ENCODE data around the gene CDT1.
A peak's percentile ranks its signal among the peaks of the same experiment; 100 is the strongest.
"Not testable (repeated sequence)": the region's sequence is repeated elsewhere in the genome, so short reads cannot be mapped to it uniquely, and the experiment has no call there.

CDT1 gene

DNA sequence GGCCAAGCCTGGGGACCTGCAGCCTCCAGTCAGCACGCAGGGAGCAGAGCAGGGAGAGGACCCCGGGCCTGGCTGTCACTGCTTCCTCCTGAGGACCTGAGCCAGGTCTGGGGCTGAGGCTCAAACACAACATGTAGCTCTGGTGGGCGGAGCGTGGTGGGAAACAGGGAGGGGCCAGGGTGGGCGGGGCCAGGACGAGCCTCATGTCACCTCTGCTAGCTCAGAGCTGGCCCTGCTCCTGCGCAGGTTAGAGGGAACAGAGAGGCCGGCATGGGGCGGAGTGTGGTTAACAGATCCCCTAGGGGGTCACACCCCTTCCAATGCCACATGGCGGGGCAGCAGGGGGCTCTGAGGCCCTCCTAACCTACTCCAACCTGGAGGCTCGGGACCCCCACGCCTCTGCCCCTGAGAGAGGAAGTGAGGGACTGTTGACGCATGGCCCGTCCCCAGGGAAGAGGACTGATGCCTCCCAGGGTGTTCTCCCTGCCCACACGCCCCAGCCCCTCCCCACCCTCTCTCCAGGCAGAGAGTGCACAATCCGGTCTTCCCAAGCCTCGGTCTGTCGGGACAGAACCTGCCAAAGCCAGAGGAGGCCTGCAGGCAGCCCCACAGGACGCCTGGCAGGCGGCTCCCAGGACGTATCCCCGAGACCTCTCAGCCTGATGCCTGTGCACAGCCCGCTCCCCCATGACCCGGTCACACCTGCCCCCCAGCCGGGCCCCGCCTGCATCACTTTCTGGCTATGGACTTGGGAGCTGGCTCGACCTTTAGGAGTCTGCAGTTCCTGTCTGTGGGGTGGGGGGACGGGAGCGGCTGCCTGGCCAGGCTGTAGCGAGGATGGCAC is 33.8 kb upstream of the CDT1 start:
- DNase-seq = peak; percentile 38

DNA sequence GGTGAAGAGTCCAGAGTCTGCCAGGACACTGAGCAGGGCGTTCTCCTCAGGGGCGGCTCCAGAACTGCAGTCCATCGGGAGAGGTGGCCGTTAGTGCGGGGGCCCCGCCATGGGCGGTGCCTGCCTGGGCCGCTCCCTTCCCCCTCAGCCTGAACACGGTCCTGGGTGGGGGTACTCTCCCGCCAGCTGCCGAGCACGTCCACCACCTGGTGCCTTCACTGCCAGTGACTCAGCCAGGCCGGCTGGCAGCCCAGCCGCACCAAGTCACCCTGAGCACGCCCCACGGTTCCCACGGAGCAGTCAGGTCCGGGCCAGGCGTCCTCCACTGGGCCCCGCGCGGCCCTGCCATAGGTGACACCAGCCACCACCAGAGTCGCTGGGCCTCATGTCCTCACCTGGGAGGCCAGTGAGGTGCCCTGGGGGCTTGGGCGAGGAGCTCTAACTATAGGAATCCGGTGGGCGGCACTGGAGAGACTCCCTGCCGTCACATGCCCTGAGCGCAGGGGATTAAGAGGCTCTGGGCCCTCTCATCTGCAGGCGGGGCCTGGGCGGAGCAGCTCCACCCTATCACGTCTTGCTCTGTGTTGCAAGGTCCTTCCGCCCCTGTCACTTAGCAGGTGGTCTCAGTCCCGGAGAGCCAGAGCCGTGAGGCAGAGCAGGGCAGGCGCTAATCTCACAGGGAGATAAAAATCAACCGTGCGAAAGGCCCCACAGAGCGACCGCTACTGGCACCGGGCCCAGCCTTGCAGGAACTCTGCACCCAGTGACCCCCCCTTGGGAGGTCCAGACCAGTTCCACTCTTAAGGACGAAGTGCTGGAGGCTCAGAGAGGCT is 32.9 kb upstream of the CDT1 start:
- peak; percentile 40 for DNase-seq

DNA sequence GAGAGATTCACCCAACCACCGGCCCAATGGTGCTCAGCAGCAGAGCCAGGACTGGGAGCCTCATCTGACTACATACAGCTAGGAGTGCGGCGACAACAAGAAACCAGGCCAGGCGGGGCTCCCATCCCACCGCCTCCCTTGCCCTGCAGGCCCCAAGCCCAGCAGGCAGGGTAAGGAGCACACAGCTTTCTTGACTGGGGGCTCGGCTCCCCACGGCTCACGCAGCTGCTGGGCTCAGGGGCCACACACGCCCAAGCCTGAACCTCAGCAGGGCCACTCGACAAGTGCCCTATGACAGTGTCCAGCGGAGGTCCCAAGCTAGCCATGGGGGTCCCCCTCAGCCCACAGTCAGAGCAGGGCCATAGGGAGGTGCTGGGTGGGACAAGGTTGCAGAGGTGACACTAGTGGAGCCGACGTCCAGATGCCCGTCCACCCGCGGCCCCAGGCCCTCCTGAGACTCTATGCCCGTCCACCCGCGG is 32.3 kb upstream of the CDT1 start:
- DNase-seq = no peak

- DNase-seq = not testable (repeated sequence)
Measured at GRCh38 chr16:88771781-88772180, 31.8 kb upstream of the CDT1 start.

GRCh38 chr16:88772871-88773811 is 30.4 kb upstream of the CDT1 start:
- DNase-seq = no peak

GRCh38 chr16:88773812-88774291 is 29.7 kb upstream of the CDT1 start:
- no peak for DNase-seq

DNA sequence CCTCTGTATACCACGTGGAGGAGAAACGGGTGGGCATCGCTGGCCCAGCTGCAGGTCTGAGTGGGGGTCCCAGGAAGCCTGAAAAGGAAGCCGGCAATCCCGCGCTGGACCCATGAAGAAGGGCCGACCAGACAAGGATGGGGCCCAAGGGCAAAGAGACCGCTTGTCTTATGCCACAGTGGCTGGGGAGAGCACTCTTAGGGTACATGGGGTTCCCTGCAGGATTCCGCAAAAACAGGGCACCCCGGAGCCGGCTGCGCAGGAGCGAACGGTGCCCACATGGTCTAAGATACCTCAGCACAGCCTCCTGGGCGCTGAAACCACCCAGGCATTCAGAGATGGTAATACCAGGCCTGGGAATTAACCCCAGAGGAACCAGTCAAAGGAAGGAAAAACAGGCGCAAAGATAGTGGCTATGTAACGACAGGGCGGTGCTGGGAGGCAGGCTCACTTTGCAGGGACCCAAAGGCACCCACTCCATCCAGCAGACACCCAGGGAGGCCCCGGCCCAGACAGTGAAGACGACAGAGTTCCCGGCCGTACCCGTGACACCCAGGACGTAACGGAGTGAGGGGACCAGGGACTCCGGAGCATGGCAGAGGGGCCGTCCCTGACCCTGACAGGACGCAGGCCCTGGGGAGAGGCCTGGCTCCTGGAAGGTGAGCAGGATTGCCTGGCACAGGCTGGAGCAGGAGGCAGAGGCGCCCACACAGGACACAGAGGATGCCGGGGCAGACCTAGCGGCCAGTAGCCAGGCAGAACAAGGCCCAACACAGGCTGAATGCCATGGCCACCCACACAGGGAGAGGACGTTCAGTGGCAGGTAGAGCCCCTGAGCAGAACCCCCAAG is 28.8 kb upstream of the CDT1 start:
- DNase-seq = no peak

DNA sequence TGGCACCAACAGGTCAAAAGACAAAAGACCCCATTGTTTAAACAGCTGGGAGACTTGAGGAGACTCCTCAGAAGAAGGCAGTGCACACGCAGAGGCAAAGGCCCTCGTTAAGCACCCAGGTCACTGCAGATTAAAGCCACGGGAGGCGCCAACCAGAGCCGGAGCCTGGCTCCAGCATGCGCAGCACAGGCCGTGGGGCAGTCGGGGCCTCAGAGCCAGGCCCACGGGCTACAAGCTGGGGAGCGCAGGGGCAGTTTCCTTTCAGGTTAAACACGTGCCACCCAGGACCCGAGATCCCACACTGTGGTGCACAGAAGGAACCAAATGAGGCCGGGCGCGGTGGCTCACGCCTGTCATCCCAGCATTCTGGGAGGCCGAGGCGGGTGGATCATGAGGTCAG is 27.8 kb upstream of the CDT1 start:
- no peak for DNase-seq

DNA sequence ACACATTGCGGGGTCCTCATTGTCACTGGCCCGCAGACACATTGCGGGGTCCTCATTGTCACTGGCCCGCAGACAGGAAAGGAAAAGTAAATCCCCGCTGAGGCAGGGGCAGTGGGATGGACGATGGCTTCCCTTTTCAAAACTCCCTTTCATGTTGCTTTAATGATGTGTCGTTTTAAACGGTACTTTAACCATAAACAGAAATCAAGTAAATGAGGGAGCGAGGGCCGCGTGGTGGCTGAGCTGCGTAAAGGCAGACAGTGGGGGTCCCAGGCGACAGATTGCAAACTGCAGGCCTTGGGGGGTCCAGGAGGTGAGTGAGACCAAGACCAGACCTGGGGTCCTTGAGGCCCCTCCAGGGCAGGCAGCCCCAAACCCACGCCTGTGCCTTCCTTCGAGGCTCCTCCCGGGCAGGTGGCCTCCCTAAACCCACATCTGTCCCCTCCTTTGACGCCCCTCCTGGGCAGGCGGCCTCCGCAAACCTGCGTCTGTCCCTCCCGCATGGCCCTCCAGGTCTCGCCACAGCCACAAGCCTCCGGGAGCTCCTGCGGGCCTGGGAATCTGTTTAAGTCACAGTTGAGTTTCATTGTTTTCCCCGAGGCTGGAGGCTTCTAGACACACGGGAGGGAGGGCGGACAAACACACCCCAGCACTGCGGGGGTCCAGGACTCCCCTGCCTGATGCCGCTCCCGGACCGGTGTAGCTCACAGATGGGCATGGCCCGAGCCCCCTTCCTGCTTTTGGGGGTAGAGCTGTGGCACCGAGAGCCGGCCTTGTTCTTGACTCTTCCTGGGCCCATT is 25.9 kb upstream of the CDT1 start:
- DNase-seq = no peak

GRCh38 chr16:88778271-88778525 is 25.4 kb upstream of the CDT1 start:
- no peak for DNase-seq

GRCh38 chr16:88778541-88779065 is 25.0 kb upstream of the CDT1 start:
- DNase-seq = no peak

DNA sequence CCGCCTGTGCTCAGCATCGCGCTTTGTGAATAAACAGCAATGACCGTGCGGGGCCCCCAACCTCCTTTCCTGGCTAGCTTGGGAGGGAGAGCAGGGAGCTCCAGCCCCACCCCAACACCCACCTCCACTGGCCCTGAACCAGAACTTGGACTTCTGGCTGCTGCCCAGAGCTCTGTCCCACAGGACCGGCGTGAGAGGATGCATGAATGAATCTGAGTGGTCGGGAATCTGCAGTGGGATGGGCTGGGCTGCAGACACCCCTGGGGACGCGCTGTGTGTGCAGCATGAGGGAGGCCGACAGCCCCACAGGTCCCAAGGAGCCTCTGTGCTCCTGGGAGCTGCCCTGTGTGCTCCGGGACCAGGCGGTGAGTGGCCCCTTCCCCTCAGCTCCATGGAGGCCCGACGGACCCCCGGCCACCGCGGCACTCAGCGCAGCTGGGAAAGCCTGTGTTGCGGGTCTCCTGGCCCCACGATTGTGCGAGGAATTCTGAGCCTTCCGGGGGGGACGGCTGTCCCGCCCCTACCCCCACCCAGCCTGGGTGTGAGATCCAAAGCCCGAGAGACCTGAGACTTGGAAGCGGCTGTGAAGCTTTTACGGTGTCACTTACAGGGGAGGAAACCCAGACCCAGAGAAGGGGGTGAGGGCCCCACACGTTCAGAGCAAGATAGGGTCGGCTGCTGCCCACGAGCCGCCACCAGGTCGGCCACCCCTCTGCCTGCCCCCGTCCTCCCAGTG is 24.0 kb upstream of the CDT1 start:
- no peak for DNase-seq

DNA sequence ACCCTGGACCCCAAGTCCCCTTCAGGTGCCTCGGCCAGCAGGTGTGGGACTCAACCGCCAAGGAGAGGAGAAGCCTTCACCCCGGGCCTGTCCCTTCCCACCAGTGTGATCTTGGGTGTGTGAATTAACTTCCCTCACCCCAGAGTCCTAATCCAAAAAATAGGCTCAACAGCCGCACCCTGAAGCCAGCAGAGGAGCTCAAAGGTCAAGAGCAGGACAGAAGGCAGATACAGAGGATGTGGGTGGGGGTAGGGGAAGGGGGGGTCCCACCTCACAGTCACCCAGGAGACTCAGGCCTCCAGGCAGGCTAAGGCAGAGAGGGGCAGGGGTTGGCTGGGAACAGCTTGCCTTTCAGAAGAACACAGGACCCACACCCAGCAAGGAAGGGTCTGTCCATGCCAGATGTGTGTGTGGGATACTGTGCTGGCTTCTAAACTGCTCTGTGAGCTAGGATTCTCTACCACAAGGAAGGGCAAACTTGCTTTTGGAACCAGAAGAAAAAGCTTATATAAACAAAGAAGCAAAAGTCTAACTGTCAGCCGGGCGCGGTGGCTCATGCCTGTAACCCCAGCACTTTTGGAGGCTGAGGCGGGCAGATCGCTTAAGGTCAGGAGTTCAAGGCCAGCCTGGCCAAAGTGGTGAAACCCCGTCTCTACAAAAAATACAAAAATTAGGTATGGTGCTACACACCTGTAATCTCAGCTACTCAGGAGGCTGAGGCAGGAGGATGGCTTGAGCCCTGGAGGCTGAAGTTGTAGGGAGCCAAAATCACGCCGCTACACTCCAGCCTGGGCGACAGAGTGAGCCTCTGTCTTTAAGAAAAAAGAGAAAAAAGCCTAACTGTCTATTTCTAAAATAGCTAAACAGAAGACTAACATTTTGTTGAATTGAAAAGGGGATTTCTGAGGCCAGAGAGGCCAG is 23.2 kb upstream of the CDT1 start:
- DNase-seq = no peak

DNA sequence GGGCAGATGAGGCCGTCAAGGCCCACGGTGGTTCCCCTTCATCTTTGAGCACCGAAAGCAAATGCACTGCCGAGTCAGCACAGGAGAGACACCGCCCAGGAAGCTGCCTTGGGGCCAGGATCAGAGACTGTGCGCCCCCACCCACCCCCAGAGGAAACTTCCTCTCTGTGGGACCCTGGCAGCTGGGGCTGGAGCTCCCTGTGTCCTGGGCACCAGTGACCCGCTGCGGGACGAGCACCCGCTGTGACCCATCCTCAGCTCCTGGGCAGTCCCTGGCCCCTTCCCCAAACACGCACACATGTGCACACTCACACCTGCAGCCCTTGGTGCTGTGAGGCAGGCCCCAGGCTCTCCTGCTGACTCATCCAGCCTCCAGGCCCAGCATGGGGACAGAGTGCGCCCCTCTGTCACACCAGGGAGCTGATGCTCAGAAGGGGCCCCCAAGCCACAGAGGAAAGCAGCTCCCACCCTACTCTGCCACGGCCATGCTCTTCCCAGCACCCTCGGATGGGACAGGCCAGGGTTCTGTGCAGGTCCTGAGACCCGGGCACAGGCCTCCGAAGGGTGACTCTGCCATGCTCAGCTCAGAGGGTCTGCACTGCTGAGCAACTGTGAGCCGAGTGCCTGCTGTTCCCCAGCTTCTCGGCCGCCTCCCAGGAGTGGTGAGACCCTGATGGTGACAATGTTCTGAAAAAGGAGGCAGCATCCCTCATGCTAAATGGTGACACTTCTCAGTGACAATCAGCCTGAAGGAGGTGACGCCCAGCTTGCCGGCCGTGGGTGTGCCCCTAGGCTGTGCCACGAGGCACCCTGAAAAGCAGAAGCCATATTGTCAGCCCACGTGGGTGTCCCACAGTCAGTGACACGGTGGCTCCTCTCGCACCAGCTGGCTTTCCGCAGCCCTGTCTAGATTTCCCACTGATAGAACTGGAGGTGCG is 22.2 kb upstream of the CDT1 start:
- DNase-seq = no peak

DNA sequence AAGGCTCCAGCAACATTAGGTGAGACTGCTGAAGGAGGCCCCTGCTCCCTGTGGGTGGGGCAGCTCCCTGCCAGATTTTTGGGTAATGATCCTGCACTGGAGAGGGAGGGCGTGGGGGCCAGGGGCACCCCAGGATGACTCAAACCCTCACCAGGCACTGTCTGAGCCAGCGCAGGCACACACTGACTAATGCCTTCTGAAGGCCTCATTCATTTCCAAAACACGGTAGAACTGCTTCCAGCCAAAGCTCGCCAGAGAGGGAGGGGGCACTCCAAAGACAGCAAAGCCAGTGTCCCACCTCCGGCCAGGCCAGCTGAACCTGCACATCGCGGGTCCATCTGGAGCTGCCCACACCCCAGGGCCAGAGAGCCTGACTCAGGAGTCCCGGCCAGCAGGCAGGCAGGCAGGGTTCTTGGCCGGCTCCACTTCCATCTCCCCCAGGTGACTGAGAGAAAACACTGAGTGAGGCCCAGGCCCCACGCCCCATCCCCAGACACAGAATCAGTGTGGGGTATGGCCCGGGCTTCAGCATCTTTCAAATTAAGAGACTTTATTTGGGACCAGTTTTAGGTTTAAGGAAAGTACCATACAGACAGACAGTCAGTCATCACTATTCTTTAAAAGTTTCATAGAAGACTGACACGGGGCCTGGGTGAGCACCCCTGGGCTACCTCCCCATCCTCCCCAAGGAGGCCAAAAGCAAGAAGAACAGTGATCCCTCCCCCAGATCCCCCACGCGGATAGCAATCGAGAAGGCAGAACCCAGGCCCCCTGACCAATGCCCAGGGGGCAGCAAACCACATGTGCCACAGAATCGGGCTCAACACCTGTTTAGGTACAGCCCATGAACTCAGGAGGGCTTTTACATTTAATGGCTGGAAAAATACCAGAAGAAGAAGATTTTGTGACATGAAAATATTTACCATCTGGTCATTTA is 20.9 kb upstream of the CDT1 start:
- no peak for DNase-seq

DNA sequence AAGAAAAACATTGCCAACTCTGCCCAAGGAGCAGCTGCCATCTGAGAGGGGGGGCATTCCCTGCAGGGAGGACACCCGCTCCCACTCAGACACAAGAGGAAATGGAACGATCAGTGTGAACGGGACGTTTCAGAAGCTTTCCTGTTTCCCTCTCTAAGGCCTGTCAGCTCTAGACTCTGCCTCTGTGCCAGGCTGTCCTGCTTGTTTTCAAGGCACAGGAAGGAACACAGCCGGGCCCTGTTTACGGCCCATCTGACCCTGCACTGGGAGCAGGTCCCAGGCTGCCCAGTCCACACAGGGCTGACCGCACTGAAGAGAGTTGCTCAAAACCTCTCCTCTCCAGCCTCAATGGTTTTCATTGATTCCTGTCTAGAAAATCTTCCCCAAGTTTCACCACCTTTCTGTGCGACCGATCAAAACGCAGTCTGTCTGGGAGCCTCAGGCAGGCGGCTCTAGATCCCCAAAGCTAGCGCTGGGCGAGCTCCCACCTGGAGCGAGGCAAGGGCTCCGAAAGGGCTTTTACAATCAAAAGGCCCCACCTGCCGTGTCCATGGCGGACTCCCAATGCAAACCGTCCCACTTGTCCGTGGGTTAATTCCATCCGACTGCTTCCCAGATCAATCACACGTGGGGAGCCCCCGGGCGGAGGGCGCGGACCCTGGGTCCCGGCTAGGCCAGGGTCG is 20.1 kb upstream of the CDT1 start:
- no peak for DNase-seq
